GM13977 (cell line): ENCODE results near the gene CCDC88A.
"Not testable (repeated sequence)": the region's sequence is repeated elsewhere in the genome, so short reads cannot be mapped to it uniquely, and the experiment has no call there.

Source experiments
- DNase-seq: peaks from one replicate; pipeline ENCODE4 v3.0.0; 2012; ENCODE audit warnings: low spot score
- in situ Hi-C: fragments of 300-500 bp; cut with MboI; formaldehyde crosslinking; loops from one replicate; pipeline ENCODE4 v1.12.0; 2022; ENCODE audit warnings: low sequenced_read_pairs, low pct_unique_long_range_greater_than_20kb, mixed read lengths, inconsistent platforms; ENCODE audit not compliant: unreplicated experiment
- TF ChIP-seq, protein P1 (sequence below): IDR thresholded peaks from 2 replicates; pipeline ENCODE4 v1.5.1; 2012; ENCODE audit warnings: mild to moderate bottlenecking, control low read depth; ENCODE audit not compliant: insufficient read depth; ENCODE audit errors: extremely low read depth, missing control alignments

CCDC88A gene

GRCh38 chr2:55452879-55453278, 33.2 kb upstream of the CCDC88A start:
- TF ChIP-seq, protein P1, sequence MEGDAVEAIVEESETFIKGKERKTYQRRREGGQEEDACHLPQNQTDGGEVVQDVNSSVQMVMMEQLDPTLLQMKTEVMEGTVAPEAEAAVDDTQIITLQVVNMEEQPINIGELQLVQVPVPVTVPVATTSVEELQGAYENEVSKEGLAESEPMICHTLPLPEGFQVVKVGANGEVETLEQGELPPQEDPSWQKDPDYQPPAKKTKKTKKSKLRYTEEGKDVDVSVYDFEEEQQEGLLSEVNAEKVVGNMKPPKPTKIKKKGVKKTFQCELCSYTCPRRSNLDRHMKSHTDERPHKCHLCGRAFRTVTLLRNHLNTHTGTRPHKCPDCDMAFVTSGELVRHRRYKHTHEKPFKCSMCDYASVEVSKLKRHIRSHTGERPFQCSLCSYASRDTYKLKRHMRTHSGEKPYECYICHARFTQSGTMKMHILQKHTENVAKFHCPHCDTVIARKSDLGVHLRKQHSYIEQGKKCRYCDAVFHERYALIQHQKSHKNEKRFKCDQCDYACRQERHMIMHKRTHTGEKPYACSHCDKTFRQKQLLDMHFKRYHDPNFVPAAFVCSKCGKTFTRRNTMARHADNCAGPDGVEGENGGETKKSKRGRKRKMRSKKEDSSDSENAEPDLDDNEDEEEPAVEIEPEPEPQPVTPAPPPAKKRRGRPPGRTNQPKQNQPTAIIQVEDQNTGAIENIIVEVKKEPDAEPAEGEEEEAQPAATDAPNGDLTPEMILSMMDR = no peak
- DNase-seq = no peak
- in situ Hi-C loops = no loop called here

DNA sequence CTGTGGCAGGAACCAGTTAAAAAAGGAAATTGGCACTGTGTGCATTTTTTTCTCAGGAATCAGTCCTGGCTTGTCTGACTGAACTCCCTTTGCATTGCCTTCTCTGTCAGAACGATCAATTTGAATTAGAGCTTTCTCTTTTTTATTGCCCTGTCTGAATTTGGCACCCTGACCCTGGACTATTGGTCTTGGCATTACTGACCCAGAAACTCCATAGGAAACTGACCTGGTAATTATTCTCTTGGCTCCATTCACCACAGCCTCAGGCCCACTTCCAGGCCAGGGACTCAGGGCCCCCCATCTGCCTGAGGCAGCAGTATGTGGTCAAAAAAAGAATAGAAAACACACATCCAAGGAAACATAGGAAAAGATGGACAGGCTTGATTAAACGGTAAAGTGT, 32.0 kb upstream of the CCDC88A start:
- no peak for DNase-seq
- in situ Hi-C loops = no loop called here
- TF ChIP-seq, protein P1 = no peak

GRCh38 chr2:55450014-55450413, 30.4 kb upstream of the CCDC88A start:
- in situ Hi-C loops, DNase-seq: not testable (repeated sequence)

DNA sequence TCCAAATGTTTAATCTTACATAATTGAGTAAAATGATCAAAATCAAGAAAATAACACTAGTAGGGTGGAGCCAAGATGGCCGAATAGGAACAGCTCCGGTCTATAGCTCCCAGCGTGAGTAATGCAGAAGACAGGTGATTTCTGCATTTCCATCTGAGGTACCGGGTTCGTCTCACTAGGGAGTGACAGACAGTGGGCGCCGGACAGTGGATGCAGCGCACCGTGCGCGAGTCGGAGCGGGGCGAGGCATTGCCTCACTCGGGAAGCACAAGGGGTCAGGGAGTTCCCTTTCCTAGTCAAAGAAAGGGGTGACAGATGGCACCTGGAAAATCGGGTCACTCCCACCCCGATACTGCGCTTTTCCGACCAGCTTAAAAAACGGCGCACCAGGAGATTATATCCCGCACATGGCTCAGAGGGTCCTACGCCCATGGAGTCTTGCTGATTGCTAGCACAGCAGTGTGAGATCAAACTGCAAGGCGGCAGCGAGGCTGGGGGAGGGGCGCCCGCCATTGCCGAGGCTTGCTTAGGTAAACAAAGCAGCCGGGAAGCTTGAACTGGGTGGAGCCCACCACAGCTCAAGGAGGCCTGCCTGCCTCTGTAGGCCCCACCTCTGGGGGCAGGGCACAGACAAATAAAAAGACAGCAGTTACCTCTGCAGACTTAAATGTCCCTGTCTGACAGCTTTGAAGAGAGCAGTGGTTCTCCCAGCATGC, 22.5 kb upstream of the CCDC88A start:
- DNase-seq, in situ Hi-C loops: not testable (repeated sequence)

DNA sequence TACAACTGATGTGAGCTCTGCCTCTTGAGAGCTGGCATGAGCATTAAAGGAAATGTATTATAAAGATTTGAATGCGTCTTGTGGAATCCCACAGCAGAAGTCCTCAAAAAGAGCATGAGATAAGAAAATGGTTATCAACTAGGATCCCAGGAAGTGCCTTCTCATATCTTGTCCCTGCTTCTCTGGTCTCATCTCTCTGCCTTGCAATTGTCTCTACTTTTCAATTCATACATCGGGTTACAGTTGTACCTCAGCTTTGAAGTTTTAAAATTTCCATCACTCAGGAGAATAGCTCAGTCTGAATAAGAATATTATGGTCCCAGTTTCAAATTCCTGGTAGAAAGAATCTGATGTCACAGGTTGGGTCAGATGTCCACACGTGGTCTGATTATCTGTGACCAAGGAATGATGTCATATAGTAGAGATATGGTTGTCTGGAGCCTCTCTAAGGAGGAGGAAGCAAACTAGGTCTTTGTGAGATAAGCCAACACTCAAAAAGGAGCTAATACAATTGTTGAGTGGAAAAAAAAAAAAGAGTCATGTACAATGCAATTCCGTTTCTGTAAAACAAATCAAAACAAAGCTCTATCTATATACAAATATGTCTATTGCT, 21.7 kb upstream of the CCDC88A start:
- DNase-seq = no peak
- TF ChIP-seq, protein P1 = no peak
- in situ Hi-C loops = no loop called here

DNA sequence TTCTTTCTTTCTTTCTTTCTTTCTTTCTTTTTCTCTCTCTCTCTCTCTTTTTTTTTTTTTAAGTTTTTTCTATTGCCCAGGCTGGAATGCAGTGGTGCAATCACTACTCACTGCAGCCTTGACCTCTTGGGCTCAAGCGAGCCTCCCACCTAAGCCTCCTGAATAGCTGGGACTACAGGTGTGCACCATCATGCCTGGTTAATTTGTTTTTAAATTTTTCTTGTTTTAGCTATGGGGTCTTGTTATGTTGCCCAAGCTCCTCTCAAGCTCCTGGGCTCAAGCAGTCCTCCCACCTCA, 19.4 kb upstream of the CCDC88A start:
- TF ChIP-seq, protein P1 = no peak
- in situ Hi-C loops = no loop called here
- DNase-seq = no peak

- in situ Hi-C loops = no loop called here
Measured at GRCh38 chr2:55438391-55439100, 18.9 kb upstream of the CCDC88A start.

More at GRCh38 chr2:55438391-55439100, 18.9 kb upstream of the CCDC88A start:
- TF ChIP-seq, protein P1 = no peak
- no peak for DNase-seq
